Breast epithelium (tissue), 4 donors: ENCODE results near the gene FOXN3. TPM values are rescaled to one million over a fixed set of nuclear protein-coding genes. Genes with fewer than 3 reads are reported as not detected.

Experiments
- DNase-seq, 2 donors: peaks; one replicate each; pipeline ENCODE4 v3.0.0-alpha.2; 2019; ENCODE audit warnings: low spot score in 2 of 2
- H3K27ac ChIP-seq, 2 donors: fragments of 200-600 bp; sonication (generic) in 1 of 2; one replicate each; pipeline ENCODE4 v1.5.1; 2016 to 2019; ENCODE audit warnings: mild to moderate bottlenecking in 1 of 2
- H3K27me3 ChIP-seq, 2 donors: fragments of 200-600 bp; sonication (generic) in 1 of 2; one replicate each; pipeline versions ENCODE4 v1.5.1 to v1.6.0; 2017 to 2019; ENCODE audit warnings: control low read depth in 1 of 2, mild to moderate bottlenecking in 1 of 2
- H3K36me3 ChIP-seq: fragments of 200-600 bp; one replicate; pipeline ENCODE4 v1.5.1; 2019
- H3K4me1 ChIP-seq, 2 donors: fragments of 200-600 bp; sonication (generic); one replicate each; pipeline ENCODE4 v1.5.1; 2016 to 2019; ENCODE audit warnings: control low read depth in 1 of 2
- H3K4me3 ChIP-seq, 3 donors: fragments of 200-600 bp; sonication (generic); 1 replicate in 2 of 3; 2 replicates in 1 of 3; pipeline ENCODE4 v1.5.1; 2016 to 2019; ENCODE audit warnings: mild to moderate bottlenecking in 3 of 3, moderate library complexity in 2 of 3
- H3K9me3 ChIP-seq, 2 donors: fragments of 200-600 bp; sonication (generic) in 1 of 2; one replicate each; pipeline ENCODE4 v1.5.1; 2016 to 2019; ENCODE audit warnings: control low read depth in 1 of 2
- CTCF ChIP-seq, 3 donors: fragments of 450-650 bp; IDR thresholded peaks; one replicate each; pipeline ENCODE4 v1.5.1; 2016 to 2017; ENCODE audit warnings: antibody characterized with exemption in 3 of 3, mild to moderate bottlenecking in 3 of 3, moderate library complexity in 3 of 3
- POLR2A ChIP-seq: fragments of 450-650 bp; IDR thresholded peaks from one replicate; pipeline ENCODE4 v1.6.1; 2016; ENCODE audit warnings: antibody characterized with exemption, mild to moderate bottlenecking, moderate library complexity
- POLR2AphosphoS5 ChIP-seq, 3 donors: sonication (generic); formaldehyde crosslinking; IDR thresholded peaks; one replicate each; pipeline ENCODE4 v1.6.1; 2017; ENCODE audit warnings: antibody characterized with exemption in 3 of 3
- intact Hi-C: fragments of 100-400 bp; cut with DNase I; formaldehyde crosslinking; loops from one replicate; pipeline ENCODE4 v1.15.1; 2023; ENCODE audit warnings: low total_unique reads
- total RNA-seq, 3 donors: library from RNA; depleted of rRNA; stranded (reverse); fragments of >200 nt; gene quantifications; one replicate each; pipeline ENCODE4 v1.1.0, GENCODE V29; 2016

The FOXN3 gene
- total RNA-seq, 3 donors from 2014 or later = 70.7 to 180 (median 80.3) TPM

GRCh38 chr14:89141862-89142261 is 275.2 kb downstream of the FOXN3 start:
- no peak overlapping the region for H3K27ac ChIP-seq
- H3K9me3 ChIP-seq = peaks cover 0 to 4% of the 10 kb centered on the region in 2 donors
- H3K27me3 ChIP-seq = no peaks in the 10 kb centered on the region
- no peaks in the 10 kb centered on the region for H3K4me1 ChIP-seq
- H3K4me3 ChIP-seq = no peak overlapping the region
- TF ChIP-seq POLR2AphosphoS5 (IDR thresholded peaks at IDR 0.05) = no peak
- TF ChIP-seq POLR2A = no peak
- TF ChIP-seq CTCF (IDR thresholded peaks at IDR 0.05) = no peak
- intact Hi-C loops = no loop called here
- no peak for DNase-seq
- no peaks in the 10 kb centered on the region for H3K36me3 ChIP-seq

- no peak for DNase-seq
- Histone ChIP-seq H3K9me3 (peaks cover 0 to 7% of the 10 kb centered on the region in 2 donors), H3K27me3 (no peaks in the 10 kb centered on the region), H3K4me3 (no peak overlapping the region), H3K27ac (no peak overlapping the region), H3K4me1 (no peaks in the 10 kb centered on the region), H3K36me3 (no peaks in the 10 kb centered on the region)
- intact Hi-C loops = no loop called here
- TF ChIP-seq CTCF (IDR thresholded peaks at IDR 0.05) (no peak), POLR2AphosphoS5 (IDR thresholded peaks at IDR 0.05) (no peak), POLR2A (no peak)
Observed at GRCh38 chr14:89140326-89140725, 276.7 kb downstream of the FOXN3 start.

GRCh38 chr14:89139404-89140247 is 277.4 kb downstream of the FOXN3 start:
- no peaks in the 10 kb centered on the region for H3K4me1 ChIP-seq
- no peak for TF ChIP-seq POLR2A
- TF ChIP-seq POLR2AphosphoS5 (IDR thresholded peaks at IDR 0.05) = no peak
- TF ChIP-seq CTCF (IDR thresholded peaks at IDR 0.05) = no peak
- intact Hi-C loops = no loop called here
- H3K9me3 ChIP-seq = peaks cover 0 to 8% of the 10 kb centered on the region in 2 donors
- DNase-seq = no peak
- H3K4me3 ChIP-seq = no peak overlapping the region
- H3K36me3 ChIP-seq = no peaks in the 10 kb centered on the region
- no peak overlapping the region for H3K27ac ChIP-seq
- H3K27me3 ChIP-seq = no peaks in the 10 kb centered on the region

GRCh38 chr14:89138846-89139245 is 278.2 kb downstream of the FOXN3 start:
- no peak for DNase-seq
- no peak for TF ChIP-seq POLR2A
- no peak for TF ChIP-seq POLR2AphosphoS5 (IDR thresholded peaks at IDR 0.05)
- no peak for TF ChIP-seq CTCF (IDR thresholded peaks at IDR 0.05)
- intact Hi-C loops = no loop called here

GRCh38 chr14:89137526-89138163 is 279.4 kb downstream of the FOXN3 start:
- Histone ChIP-seq H3K27me3 (no peaks in the 10 kb centered on the region), H3K27ac (no peak overlapping the region), H3K9me3 (peaks cover 0 to 8% of the 10 kb centered on the region in 2 donors), H3K4me1 (no peaks in the 10 kb centered on the region), H3K36me3 (no peaks in the 10 kb centered on the region), H3K4me3 (no peak overlapping the region)
- TF ChIP-seq CTCF (IDR thresholded peaks at IDR 0.05) = no peak
- no peak for TF ChIP-seq POLR2A
- no peak for TF ChIP-seq POLR2AphosphoS5 (IDR thresholded peaks at IDR 0.05)
- peak; percentile 85 to 93 for DNase-seq
- intact Hi-C loops = no loop called here

More at GRCh38 chr14:89138846-89139245, 278.2 kb downstream of the FOXN3 start:
- Histone ChIP-seq H3K27ac (no peak overlapping the region), H3K4me1 (no peaks in the 10 kb centered on the region), H3K4me3 (no peak overlapping the region), H3K36me3 (no peaks in the 10 kb centered on the region), H3K27me3 (no peaks in the 10 kb centered on the region), H3K9me3 (peaks cover 0 to 8% of the 10 kb centered on the region in 2 donors)
